Rectal smooth muscle tissue (tissue), 1 donor: ENCODE data around the gene RHOU.
"Not testable (repeated sequence)": the region's sequence is repeated elsewhere in the genome, so short reads cannot be mapped to it uniquely, and the experiment has no call there.

Experiments used
- H3K27ac ChIP-seq: one replicate; pipeline ENCODE4 v1.7.0; 2013; ENCODE audit warnings: low read depth, low read length, inconsistent platforms
- H3K27me3 ChIP-seq: one replicate; pipeline ENCODE4 v1.7.0; 2013; ENCODE audit warnings: low read length; ENCODE audit not compliant: control insufficient read depth, insufficient read depth
- H3K36me3 ChIP-seq: one replicate; pipeline ENCODE4 v1.7.0; 2013; ENCODE audit warnings: low read length; ENCODE audit not compliant: control insufficient read depth, insufficient read depth
- H3K4me1 ChIP-seq: one replicate; pipeline ENCODE4 v1.7.0; 2013; ENCODE audit warnings: low read length; ENCODE audit not compliant: control insufficient read depth, insufficient read depth
- H3K4me3 ChIP-seq: one replicate; pipeline ENCODE4 v1.7.0; 2013; ENCODE audit warnings: low read length
- H3K9ac ChIP-seq: one replicate; pipeline ENCODE4 v1.7.0; 2013; ENCODE audit warnings: low read length

Gene RHOU

DNA sequence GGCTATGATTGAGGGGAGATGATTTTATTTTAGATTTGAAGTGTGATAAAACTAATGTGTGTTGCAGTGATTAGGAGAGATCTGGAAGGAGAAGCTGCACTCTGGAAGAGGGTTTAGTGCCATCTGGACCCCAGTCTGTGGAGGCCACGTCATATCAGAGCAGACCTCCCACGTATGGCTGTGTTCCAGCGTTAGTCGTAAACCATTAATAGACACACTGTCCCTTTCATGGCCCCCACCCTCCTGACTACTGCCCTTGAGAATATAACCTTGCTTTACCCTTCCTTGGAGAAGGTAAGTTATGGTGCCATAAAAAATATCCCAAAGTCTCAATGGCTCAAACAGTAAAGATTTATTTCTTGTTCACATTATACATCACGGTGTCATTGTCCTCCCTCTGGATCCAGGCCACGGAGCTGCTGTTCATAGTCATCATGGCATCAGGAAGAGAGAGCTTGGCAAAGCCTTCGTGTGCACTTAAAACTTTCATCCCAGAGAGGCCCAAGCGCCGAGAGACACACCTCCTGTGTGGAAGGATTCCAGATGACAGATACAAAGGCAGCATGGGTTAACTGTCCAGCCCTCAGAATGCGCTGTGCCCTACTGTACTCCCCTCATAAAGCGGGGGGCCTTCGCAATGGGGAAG is 33.2 kb downstream of the RHOU start:
- no peak overlapping the region for H3K4me3 ChIP-seq
- no peak overlapping the region for H3K27ac ChIP-seq
- H3K36me3 ChIP-seq: no peaks in the 10 kb centered on the region
- no peak overlapping the region for H3K9ac ChIP-seq
- no peaks in the 10 kb centered on the region for H3K4me1 ChIP-seq
- no peaks in the 10 kb centered on the region for H3K27me3 ChIP-seq

DNA sequence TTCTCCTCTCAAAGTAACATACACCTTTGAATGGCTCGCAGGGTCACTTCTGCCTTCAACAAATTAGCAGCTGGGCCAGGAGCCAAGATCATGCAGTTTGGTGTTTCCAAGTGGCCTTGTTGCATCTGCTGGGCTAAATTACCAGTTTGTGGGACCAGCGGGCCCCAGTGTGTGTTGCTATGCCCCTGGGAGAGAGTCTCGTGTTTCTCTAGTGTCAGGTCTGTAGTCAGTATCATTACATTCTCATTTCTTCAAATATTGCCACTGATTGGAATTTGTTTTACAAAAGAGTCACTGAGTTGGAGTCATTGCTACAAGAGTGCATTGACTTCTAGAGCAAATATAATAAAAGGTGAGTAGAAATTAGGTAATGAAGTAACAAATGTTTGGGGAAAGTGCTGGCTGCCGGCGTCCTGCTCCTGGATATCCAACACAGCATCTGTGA is 35.5 kb downstream of the RHOU start:
- Histone ChIP-seq H3K27ac (no peak overlapping the region), H3K27me3 (no peaks in the 10 kb centered on the region), H3K36me3 (no peaks in the 10 kb centered on the region), H3K4me1 (no peaks in the 10 kb centered on the region), H3K9ac (no peak overlapping the region), H3K4me3 (no peak overlapping the region)

DNA sequence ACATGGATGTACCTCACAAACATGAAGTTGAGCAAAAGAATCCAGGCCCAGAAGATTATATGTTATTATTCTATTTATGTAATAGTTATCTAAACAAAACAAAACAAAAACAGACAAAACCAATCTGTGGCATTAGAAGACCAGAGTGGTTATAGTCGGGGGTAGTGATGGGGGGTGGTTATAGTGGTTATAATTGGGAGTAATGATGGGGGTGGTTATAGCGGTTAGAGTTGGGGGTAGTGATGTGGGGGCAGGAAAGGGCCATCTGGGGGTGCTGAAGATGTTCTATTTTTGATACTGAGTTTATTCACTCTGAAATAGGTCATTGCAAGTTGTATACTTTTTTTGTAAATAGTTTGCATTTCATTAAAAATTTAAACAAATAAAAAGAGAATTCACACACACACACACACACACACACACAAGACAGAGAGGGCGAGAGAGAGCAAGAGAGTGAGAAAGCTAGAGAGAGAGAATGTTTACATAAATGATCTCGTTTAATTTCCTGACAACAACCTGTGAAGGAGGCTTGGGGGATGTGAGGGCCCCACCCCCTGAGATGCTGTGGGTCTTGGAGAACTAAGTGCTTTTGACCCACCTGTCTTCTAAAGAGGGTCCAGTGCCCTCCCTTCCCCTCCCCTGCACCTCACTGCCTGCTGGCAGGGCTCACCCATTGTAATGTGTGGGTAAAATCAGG is 37.4 kb downstream of the RHOU start:
- no peaks in the 10 kb centered on the region for H3K36me3 ChIP-seq
- no peaks in the 10 kb centered on the region for H3K27me3 ChIP-seq
- no peaks in the 10 kb centered on the region for H3K4me1 ChIP-seq
- no peak overlapping the region for H3K4me3 ChIP-seq
- H3K9ac ChIP-seq: no peak overlapping the region
- no peak overlapping the region for H3K27ac ChIP-seq

DNA sequence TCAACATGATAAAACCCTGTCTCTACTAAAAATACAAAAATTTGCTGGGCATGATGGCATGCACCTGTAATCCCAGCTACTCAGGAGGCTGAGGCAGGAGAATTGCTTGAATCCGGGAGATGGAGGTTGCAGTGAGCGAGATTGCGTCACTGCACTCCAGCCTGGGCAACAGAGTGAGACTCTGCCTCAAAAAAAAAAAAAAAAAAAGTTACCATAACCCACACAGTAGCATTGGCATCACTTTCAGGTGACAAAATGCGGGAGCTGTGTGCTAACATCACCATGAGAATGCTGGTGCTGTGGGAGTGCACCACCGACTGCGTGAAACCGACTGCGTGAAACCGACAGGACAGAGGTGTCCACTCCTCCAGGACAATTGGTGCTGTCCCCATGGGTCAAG is 40.7 kb downstream of the RHOU start:
- H3K36me3 ChIP-seq, H3K4me1 ChIP-seq, H3K27me3 ChIP-seq, H3K9ac ChIP-seq, H3K27ac ChIP-seq, H3K4me3 ChIP-seq: not testable (repeated sequence)

DNA sequence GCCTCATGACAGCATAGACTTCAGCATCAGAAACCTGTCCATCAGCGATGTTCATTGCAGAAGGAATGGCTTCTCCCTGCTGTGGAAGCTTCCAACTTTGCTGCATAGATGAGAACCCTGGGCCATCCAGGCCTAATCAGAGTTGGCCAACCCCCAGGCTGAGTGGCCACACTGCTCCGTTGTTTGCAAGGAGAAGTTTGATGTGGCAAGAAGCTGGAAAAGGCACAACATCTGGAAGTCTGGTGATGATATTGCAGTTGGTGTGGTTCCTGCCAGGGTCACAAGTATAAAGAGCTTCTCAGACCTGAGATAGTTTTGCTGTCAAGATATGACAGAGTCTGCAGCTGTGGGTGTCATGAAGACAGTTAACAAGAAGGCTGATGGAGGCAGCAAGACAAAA is 41.2 kb downstream of the RHOU start:
- Histone ChIP-seq H3K4me1 (no peaks in the 10 kb centered on the region), H3K9ac (no peak overlapping the region), H3K4me3 (no peak overlapping the region), H3K36me3 (no peaks in the 10 kb centered on the region), H3K27me3 (no peaks in the 10 kb centered on the region), H3K27ac (no peak overlapping the region)

DNA sequence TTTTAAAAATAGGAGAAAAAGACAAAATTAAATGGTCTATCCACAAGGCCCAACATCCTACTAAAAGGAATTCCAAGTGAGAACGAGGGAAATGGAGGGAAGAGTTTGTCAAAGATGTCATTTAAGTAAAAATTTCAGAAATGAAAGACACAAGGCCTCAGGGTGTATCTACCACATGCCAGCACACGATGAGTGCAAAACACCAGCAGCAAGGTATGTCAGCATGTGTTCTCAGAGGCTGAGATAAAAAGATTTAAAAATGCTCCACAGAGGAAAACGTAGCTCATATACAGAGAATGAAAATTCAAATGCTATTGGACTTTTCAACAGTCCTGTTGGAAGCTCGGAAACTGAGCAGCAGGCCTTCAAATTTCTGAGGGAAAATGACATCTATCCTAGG is 42.0 kb downstream of the RHOU start:
- Histone ChIP-seq H3K9ac (no peak overlapping the region), H3K4me1 (no peaks in the 10 kb centered on the region), H3K36me3 (no peaks in the 10 kb centered on the region), H3K4me3 (no peak overlapping the region), H3K27me3 (no peaks in the 10 kb centered on the region), H3K27ac (no peak overlapping the region)

DNA sequence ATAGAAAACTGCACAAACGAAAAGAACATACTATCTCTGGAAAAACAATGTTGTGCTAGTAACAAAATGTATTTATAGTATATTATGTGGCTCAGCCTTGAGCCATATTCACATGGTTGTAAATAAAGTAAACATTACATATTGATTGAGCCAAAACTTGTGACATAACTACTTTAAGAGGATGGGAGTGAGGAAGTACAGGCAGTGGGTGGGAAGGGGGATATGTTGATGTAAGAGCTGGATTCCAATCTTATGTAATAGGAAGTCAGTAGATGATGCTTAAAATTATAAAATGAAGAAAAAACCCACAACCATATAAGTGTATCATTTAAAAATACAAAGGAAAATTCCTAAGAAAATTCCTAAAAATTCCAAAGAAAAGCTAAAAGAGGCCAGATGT is 42.7 kb downstream of the RHOU start:
- Histone ChIP-seq H3K9ac (no peak overlapping the region), H3K36me3 (no peaks in the 10 kb centered on the region), H3K4me3 (no peak overlapping the region), H3K4me1 (no peaks in the 10 kb centered on the region), H3K27ac (no peak overlapping the region), H3K27me3 (no peaks in the 10 kb centered on the region)

DNA sequence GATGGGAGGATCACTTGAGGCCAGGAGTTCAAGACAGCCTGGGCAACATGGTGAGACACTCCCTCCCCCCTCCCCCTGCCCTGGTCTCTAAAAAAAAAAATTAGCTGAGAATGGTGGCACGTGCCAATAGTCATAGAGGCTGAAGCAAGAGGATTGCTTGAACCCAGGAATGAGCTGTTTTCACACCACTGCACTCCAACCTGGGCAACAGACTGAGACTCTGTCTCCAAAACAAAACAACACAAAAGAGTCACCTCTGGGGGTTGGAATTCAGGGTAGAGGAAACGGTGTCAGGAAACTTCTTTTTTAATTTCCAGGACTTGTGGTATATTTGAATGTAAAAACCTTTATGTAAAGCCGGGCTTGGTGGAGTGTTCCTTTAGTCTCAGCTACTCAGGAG is 43.2 kb downstream of the RHOU start:
- Histone ChIP-seq H3K4me3 (no peak overlapping the region), H3K27ac (no peak overlapping the region), H3K9ac (no peak overlapping the region), H3K36me3 (no peaks in the 10 kb centered on the region), H3K4me1 (no peaks in the 10 kb centered on the region), H3K27me3 (no peaks in the 10 kb centered on the region)

DNA sequence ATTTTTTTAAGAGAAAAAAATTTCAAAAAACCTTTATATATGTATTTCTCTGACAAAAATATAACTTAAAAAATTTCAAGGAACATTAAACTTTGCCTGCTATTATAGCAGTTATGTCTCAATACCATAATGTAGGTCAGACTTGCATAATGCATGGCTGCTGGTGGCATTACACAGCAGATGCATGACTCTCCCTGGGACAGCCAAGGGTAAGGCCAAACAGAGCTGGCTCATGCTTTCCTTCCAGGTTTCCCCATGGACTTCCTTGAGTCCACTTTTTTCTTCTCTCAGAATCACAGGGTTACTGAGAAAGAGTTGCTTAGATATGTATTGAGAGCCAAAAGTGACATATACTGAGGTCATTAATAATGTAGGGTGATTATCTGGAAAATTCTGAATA is 43.7 kb downstream of the RHOU start:
- Histone ChIP-seq H3K9ac (no peak overlapping the region), H3K36me3 (no peaks in the 10 kb centered on the region), H3K27ac (no peak overlapping the region), H3K4me3 (no peak overlapping the region), H3K27me3 (no peaks in the 10 kb centered on the region), H3K4me1 (no peaks in the 10 kb centered on the region)

DNA sequence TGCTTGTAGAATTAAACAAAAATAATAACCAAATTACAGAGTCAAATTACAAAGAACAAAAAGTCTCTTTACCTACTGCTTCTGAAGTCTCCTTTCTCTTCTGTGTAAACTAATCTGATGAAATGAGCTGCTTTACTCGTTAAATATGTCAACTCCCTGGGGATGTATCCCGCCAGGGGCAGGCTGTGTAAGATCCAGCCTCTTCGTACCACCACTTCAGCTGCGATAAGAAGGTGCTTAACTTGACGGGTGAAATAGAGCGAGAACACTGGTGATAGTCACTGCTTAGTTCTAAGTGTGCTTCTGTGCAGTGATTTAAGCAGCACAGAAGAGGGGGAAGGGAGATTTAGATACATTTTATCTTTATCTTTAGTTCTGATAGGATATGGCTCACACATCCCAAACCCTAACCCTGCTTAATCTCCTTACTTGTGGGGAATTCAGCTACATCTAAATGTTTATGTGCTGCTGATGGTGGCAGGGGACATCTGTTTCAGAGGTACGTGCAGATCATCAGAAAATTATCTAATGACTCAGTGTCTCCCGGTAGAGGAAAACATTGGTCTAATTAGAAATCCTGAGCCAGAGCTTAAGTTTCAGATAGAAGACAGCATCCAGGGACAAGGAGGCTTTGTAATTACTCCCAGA is 46.0 kb downstream of the RHOU start:
- H3K9ac ChIP-seq: no peak overlapping the region
- no peak overlapping the region for H3K27ac ChIP-seq
- H3K36me3 ChIP-seq: no peaks in the 10 kb centered on the region
- no peaks in the 10 kb centered on the region for H3K27me3 ChIP-seq
- H3K4me1 ChIP-seq: no peaks in the 10 kb centered on the region
- no peak overlapping the region for H3K4me3 ChIP-seq

DNA sequence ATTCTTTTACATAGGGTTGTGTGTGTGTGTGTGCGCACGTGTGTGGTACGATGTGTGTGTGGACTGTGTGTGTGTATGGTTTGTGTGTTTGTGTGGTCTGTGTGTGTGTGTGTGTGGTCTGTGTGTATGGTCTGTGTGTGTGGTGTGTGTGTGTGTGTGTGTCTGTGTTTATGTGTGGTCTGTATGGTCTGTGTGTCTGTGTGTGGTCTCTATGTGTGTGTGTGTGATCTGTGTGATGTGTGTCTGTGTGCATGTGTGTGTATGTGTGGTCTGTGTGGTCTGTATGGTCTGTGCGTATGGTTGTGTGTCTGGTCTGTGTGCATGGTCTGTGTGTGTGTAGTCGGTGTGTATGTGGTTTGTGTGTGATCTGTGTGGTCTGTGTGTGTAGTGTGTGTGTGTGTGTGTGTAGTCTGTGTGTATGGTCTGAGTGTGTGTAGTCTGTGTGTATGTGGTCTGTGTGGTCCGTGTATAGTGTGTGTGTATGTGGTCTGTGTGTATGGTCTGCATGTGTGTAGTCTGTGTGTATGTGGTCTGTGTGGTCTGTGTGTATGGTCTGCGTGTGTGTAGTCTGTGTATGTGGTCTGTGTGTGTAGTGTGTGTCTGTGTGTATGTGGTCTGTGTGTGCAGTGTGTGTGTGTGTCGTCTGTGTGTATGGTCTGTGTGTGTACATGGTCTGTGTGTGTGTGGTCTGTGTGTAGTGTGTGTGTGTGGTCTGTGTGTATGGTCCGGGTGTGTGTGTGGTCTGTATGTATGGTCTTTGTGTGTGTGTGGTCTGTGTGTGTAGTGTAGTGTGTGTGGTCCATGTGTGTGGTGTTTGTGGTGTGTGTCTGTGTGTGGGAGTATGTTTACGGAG is 46.8 kb downstream of the RHOU start:
- Histone ChIP-seq H3K27ac (no peak overlapping the region), H3K36me3 (no peaks in the 10 kb centered on the region), H3K4me3 (no peak overlapping the region), H3K4me1 (no peaks in the 10 kb centered on the region), H3K27me3 (no peaks in the 10 kb centered on the region), H3K9ac (no peak overlapping the region)

DNA sequence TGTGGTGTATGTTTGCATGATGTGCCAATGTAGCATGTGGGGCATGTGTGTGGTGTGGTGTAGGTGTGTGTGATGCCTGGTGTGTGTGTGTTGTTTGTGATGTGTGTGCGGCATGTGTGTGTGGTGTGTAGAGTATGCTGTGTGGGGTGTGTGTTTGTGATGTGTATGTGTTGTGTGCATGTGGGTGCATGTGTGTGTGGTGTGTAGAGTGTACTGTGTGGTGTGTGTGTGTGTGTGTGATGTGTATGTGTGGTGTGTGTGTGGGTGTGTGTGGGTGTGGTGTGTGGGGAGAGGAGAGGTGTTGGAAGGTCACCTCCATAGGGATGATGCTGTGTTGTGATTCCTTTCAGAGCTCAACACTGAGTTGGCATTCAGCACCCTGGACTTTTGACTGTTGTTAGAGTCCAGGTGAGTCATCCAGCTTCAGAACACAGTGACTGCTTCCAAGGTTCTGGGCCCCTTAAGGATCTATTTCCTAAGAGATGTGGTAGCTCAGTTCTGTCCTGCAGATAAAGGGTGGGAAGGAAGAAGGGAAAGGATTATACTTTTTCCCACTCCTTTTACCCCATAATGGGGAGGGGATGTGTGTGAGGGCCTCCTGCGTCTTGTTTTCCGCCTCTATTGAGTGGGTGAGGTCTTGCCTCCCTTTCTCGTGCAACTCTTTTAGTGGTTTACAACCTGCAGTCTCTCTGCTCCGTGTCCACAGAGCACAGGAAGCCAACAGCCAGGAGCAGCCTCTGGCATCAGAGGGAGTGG is 47.6 kb downstream of the RHOU start:
- H3K4me1 ChIP-seq: no peaks in the 10 kb centered on the region
- no peaks in the 10 kb centered on the region for H3K36me3 ChIP-seq
- H3K4me3 ChIP-seq: no peak overlapping the region
- no peak overlapping the region for H3K9ac ChIP-seq
- no peaks in the 10 kb centered on the region for H3K27me3 ChIP-seq
- no peak overlapping the region for H3K27ac ChIP-seq
